Activated T-cell treated with anti-CD3 and anti-CD28 coated beads, Interleukin-2, amount 50 U/mL, for 48 hours (primary cell): ENCODE measurements around the gene KRT6C.

Experiments
- DNase-seq, 2 experiments: peaks; one replicate each; pipeline ENCODE4 v3.0.0-alpha.2; 2020

Gene KRT6C

DNA sequence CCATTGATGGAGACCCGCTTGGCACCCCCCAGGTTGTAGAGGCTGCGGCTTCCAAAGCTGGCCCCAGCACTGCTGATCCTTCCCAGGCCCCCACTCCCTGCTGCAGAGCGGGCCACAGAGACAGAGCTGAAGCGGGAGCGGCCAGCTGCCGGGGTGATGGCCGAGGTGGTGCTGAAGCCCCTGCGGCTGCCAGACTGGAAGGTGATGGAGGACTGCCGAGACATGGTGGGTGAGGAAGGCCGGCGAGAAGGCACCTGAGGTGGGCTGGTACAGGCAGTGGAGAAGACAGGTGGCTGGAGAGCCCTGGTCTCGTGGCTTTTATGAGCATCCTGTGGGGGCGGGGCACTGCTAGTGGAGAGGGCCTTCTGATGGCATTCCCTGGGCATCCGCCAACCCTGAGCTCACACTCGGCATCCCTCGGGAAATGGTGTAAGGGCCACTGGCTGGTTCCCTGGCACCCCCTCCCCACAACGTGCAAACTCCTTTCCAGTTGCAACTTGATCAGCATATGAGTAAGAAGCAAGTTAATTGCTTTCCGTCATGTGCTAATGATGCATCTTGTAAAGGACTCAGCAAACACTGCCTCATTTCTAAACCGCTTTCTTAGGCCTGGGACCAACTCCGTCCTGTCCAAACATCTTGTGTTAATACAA, 39.4 kb downstream of the KRT6C start, which contains the start of gene KRT75:
KRT75 (minus strand) TSS at position 291 of the 653 bp plus-strand sequence; CDS start at position 224, 67 bp downstream.
- DNase-seq, result no peak

DNA sequence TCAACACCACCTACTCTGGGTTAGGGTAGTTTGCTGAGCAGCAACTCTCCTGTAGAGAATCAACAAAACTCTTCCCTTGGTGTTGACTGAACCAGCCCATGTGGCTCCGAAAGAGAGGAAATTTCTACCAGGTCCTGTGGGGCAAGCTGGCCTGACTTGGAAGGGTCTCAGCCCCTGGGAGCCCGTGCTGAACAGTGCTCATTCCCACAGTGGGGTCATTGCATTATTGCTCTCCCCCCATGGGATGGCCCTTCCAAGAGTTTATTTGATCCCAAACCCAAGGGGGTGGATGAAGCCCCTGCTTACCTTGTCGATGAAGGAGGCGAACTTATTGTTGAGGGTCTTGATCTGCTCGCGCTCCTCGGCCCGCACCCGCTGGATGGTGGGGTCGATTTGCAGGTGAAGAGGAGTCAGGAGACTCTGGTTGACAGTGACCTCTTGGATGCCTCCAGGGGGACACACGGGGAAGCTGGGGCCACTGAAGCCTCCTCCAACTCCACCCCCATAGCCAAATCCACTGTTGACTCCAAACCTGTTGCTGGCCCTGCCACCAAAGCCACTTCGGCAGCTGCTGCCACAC, 40.0 kb downstream of the KRT6C start:
- DNase-seq, result no peak

DNA sequence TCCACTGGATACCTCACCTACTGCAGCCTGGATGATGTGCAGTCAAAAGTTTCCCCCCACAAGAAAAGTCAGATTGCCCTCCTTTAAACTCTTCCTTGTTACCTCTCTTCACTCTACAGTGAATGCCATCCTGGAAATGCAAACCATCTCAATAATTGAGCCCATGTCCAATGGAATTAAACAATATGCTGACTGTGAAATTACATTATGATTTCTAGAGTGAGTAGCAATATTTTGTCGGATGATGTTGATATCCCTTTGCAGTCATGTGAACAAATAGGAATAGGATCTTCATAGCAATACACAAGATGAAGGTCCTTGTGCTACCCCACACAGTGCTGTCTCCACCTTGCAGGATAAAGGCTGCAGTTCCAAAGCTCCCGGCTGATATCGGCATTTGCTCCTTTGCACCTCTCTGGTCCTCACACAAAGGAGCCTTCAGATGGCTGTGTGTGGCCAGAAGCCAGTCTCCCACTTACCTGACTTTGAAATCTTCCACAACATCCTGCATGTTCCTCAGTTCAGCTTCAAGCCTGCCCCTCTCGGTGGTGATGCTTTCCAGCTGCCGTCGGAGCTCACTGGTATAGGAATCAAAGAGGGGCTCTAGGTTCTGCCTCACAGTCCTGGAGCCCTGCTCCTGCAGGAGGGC, 40.9 kb downstream of the KRT6C start:
- no peak for DNase-seq

DNA sequence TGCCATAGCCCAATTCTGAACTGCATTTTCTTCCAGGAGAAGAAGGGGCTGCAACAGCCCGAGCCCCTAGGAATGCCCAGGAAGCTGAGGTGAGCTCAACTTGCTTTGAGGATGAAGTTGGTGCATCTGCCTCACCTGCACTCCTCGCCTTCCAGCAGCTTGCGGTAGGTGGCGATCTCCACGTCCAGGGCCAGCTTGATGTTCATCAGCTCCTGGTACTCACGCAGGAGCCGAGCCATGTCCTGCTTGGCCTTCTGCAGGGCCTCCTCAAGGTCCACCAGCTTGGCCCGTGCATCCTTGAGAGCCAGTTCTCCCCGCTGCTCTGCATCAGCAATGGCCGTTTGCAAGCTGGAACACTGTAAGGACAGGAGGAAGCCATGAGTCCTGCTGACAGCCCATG, 45.5 kb downstream of the KRT6C start:
- no peak for DNase-seq

DNA sequence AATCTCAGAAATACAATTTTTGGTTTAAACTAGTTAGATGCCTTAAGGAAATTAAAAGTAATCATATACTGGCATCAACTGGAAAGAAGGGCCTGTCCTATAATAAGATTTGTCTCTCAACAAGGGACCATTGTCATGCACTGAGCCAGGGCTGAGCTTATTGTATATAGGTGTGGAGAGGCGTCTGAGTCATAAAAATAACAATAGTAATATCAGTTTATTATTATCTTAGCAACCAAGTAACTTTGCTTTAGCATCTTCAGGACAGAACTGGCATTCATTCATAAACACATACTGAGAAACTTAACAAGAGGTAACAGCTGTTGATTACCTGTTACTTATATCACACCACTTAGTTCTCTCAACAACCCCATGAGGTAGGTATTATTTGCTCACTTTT, 46.5 kb downstream of the KRT6C start:
- DNase-seq, result no peak

DNA sequence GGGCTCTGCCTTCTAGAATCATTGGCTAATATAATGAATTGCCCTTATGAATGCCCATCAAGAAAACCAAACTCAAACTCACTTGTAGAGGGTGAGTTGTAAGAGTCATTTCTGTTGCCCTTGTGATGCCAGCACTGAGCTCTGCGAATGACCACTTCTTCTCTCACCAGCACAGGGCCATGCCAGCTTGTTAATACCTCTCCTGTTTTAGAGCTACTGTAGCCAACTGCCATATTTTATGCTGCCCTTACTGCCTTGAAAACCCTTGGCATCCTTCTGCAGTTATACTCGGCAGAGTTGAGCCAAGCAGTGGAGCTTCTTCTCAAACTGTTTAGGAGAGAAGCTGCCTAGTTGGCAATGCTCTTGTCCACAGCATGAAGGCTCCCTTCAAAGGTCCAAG, 47.6 kb downstream of the KRT6C start:
- DNase-seq, result no peak

DNA sequence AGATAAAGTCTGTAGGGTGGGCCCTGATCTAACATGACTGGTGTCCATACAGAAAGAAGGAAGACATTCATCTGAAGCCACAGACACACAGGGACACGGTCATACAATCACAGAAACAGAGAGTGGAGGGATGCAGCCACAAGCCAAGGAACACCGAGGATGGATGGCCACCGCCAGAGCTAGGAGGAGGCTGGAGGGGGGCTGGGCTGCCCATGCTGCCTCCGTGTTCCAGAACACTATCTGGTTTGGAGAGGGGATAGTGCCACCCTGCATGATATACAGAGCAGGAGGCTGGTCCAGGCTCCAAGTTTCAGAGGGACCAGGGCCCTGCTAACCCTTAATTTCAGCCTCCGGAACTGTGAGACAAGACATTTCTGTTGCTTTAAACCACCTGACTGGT, 48.1 kb downstream of the KRT6C start:
- DNase-seq, result no peak

DNA sequence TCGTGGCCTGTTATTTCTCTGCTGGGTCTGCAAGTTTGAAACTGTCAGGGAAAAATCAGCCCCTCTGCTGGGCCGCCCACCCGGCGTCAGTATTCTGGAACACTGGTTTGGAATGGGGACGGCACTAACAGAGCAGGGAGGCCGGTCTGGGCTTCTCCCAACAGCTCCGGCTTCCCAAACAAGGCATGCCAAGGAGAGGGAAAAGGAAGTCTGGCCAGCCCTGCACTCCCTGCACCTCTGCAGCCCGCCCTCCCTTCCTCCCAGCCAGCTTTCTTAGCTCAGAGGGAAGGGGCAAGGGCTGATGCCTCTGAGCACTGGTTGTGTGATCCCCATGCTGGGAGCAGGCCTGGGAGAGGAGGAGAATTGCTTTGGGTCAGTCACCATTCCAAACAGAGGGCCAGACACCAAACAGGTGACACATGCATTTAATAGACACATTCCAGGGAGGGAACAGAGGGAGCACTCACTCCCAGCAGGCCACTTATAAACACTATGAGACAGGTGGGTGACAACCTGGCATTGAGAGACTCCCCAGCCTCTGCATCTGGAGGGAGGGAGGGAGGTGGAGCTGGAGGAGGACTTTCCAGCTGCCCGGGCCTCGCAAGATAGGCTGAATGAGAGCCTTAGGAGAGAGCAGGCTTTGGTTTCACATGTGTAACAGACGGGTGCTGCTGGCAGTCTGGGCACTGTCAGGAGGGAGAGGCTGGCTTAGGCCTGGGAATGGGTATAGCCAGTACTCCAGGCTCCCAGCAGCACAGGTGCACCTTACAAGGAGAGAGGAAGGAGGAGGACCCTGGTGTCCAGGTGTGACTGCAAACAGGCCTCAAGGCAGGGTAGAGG, 49.7 kb downstream of the KRT6C start:
- no peak for DNase-seq

DNA sequence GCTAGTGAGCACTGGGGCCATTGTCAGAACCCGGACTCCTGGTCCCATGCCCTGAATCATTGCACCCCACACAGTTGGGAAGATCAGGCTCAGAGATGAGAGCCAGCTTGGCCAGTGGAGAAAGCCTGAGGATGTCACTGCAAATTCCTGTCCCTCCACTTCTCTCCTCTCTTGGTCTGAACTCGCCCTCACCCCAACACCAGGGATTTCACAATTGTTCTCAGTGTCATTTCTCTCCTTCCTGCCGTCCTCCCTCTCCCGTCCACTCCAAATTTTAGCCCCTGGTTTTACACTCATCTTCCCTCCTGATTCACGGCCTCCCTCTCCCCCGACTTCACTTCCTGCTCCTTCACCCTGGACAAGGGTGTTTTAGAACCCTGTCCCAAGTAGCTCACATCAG, 50.6 kb downstream of the KRT6C start:
- DNase-seq, result no peak

DNA sequence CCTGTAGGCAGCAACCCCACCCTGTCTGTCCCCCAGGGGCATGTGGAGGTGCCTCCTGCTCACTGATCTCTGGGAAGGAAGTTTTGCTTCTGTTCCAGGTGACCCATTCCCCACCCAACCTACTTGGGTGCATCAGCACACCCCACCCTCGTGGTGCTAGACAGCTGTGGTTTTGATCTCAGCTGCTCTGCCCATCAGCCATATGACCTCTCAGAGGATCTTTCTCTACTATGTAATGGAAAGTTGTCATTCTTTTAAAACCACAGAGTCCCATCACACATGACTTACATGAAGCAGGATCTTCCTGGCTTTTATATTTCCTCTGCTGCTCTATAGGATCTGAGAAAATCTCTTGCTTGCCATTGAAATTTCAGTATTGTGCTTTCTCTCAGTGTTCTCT, 53.9 kb downstream of the KRT6C start:
- no peak for DNase-seq

DNA sequence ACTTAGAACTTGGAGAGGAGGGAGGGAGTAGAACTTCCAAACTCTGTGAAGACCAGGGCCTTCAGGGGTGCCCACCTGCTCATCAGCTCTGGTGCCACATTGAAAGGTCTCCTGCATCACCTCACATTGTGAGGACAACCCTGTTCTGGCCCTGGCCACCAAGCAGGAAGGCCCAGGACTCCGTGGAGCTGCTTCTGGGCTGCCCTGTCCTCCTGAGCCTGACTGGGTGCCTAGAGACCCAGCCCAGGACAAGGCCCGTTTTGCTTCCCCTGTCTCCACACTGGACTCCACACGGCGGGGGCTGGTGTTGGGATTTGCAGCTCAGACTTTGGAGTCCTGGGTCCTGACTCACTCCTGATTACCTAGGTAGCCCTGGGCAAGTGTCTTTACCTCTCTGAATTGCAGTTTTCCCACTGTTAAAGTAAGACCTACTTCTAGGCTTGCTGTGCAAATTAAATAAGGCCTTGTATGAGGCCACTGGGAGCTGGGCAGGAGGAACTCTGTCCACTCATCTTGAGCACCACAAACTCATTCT, 55.0 kb downstream of the KRT6C start:
- DNase-seq, result no peak
